Measurements from ENCODE around the gene LIAS.
"Not testable (repeated sequence)": the region's sequence is repeated elsewhere in the genome, so short reads cannot be mapped to it uniquely, and the experiment has no call there.

LIAS gene

DNA sequence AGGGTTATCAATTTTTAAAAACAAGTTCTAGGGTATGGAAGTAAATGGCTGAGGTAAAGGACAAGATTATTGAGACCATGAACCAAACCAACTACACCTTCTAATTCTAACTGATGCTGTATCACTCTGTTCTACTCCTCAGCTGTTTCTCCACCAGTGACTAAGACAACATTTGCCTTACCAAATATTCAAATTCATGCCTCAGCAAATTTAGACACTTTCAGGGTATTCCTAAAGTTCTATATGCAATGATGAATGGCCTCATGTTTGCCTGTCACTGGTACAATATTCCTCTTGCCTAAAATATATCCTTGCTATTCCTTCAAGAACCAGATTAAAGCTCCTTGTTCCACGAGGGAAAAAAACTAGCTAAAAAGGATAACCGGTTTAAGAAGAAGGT lies 5.1 kb upstream of the LIAS start:
- DNase-seq, result no peak

- no peak for DNase-seq
Measured at GRCh38 chr4:39455486-39455885, 3.4 kb upstream of the LIAS start.

- DNase-seq, result no peak
Measured at GRCh38 chr4:39456946-39457763, 1.7 kb upstream of the LIAS start.

DNA sequence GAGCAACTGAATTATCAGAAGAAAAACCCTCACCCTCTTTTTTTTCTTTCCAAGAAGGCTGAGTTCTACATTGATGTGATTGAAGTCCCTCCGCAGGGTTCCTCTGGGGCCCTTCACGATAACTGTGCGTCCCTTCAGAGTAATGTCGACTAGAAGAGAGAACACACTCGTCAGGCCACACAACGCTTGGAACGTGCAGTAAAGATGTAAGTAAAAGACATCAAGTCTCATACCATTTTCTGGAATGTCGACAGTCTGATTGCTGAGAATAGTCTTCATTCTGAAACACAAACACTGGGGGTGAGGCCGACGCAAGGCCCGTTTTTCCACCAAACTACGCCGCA lies 723 bp upstream of the LIAS start:
- not testable (repeated sequence) for DNase-seq

DNA sequence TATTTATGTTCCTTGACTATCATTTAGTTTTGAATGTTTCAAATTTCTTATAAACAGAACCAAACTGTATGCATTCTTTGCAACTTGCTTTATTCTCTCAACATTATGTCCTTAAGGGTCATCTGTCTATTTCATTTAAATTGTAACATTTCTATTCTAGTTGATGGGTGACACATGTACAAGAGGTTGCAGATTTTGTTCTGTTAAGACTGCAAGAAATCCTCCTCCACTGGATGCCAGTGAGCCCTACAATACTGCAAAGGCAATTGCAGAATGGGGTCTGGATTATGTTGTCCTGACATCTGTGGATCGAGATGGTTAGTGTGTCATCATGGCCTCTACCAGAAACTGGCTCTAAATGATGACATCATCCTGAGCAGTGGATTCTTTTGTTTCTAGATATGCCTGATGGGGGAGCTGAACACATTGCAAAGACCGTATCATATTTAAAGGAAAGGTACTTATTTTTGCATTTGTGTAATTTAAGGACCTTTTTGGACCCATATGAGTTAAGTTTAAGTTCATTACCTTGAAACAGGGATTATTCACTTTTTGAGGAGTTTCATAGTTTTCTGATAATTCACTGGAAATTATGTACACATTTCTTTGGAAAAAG lies 6.1 kb downstream of the LIAS start:
- DNase-seq, result no peak

DNA sequence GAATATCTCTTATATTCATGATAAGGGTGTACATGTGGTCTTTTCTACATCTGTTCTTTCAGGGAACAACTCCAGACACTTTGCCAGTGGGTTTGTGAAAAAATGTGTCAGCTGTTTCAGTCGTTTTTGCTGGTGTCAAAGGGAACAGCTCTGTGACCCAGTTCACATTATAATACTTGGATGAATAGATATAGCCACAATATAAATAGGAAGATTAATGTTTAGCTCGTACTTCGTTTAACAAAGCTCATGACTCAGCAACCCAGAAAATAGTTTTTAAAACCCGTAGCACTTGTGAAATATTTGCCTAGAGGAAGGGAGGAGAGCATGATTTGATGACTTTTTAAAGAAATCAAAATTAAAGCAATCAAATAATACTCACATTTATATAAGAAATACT lies 7.9 kb downstream of the LIAS start:
- DNase-seq, result no peak

DNA sequence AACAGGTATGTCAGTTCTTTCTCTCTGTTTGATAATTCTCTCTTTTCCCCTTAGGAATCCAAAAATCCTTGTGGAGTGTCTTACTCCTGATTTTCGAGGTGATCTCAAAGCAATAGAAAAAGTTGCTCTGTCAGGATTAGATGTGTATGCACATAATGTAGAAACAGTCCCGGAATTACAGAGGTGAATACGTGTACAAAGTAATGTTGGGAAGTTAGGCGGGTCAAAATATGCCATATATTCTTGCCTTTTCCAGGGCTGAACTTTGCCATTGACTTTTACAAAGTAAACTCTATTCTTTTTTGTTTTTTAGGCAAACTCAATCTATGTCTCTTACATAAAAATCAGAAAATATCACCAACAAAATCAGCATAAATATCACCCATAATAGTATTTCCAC lies 8.6 kb downstream of the LIAS start:
- DNase-seq, result no peak

- peak; percentile 8 for DNase-seq
Measured at GRCh38 chr4:39469429-39470077, 10.7 kb downstream of the LIAS start.

GRCh38 chr4:39470402-39470801 lies 11.5 kb downstream of the LIAS start:
- DNase-seq, result no peak

- DNase-seq, result no peak
Measured at GRCh38 chr4:39472396-39472795, 13.5 kb downstream of the LIAS start.

- no peak for DNase-seq
Measured at GRCh38 chr4:39476187-39476895, 17.5 kb downstream of the LIAS start.

GRCh38 chr4:39480251-39480650 lies 21.4 kb downstream of the LIAS start:
- no peak for DNase-seq

GRCh38 chr4:39480902-39481695 lies 22.2 kb downstream of the LIAS start:
- no peak for DNase-seq

DNA sequence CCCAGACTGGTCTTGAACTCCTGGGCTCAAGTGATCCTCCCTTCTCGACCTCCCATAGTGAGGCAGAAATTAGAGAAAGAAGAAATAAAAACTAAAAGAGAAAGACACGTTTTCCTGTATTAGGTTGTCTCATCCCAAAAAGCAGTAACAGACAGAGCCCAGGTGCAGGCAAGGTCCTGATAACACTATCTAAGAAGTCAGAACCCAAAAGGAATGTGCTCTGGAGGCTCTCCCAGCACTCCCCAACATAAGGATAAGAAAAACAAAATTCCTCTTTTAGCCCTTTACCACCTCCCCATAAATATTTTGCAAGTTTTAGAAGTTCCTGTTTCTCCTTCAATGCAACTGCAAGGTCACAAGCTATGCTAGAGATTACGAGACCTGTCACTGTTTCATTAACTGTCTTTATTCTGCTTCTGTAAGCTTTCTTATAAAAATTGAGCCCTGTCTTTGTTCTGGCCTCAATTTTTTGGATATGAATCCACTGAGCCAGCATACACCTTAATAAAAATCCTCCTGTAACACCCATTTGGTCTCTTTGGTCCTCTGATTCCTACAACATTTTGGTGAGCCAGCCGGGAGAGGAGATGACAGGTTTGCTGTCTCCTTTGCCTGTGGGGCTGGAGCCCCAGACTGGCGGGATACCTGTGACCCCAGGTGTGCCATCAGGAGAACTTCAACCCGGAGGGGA lies 25.9 kb downstream of the LIAS start:
- no peak for DNase-seq

- DNase-seq, result no peak
Measured at GRCh38 chr4:39486221-39486804, 27.5 kb downstream of the LIAS start.

- no peak for DNase-seq
Measured at GRCh38 chr4:39490322-39490721, 31.5 kb downstream of the LIAS start.

DNA sequence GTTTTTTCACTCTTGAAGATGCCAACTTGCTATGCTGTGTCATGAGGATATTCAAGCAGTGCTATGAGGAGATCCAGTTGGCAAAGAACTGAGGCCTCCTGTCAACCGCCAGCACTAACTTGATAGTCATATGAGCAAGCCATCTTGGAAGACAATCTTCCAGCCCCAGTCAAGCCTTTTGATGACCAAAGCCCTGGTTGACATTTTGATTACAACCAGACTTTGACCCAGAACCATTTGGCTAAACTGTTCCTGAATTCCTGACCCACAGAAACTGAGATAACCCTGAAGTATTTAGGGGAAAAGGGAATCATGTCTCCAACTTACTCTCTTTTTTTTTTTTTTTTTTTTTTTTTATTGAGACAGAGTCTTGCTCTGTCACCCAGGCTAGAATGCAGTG lies 35.5 kb downstream of the LIAS start:
- DNase-seq, result no peak

- DNase-seq, result no peak
Measured at GRCh38 chr4:39495446-39496213, 36.8 kb downstream of the LIAS start.

DNA sequence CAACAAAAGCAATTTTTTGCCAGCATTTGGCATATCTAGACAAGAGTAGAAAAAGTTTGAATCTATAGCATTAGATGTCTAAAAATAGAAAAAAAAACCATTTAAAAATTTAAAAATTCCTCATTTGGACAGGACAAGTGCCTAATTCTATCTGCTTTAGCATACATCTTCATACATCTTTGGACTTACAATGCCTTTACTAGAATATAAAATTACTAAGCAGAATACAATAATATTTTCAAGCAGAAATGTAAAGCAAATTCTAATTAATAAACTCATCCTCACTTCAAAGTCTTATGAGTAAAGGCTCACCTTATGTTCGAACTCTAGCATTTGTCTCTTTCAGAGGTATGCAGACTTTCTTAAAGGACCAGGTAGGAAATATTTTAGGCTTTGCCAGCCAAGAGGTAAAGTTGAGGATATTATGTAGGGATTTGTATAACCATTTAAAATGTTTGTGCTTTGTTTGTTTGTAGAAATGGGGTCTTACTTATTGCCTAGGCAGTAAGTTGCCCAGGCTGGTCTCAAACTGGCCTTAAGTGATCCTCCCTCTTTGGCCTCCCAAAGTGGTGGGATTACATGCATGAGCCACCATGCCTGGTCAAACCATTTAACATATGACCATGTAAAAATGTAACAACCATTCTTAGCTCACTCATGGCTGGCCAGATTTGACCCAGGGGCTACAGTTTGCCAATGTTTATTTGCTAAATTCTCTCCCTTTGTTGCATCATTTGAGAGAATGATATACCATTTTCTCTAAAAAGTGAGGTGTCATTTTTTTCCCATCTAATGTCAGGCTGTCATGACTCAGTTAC lies 39.3 kb downstream of the LIAS start:
- no peak for DNase-seq

DNA sequence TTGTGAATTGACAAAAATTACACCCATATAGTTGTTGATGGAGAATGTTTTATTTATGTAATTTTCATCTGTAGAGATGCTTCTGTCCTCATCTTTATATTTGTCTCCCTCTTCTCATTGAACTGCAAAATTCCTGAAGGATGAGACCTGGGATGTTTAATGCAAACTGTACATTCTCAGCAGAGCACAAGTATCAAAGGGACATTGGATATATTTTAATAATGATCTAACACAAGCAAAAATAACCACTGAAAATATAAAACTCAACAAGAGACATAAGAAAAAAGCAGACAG lies 39.8 kb downstream of the LIAS start:
- no peak for DNase-seq
